Measurements from ENCODE around the gene DEXI.
"Not testable (repeated sequence)": the region's sequence is repeated elsewhere in the genome, so short reads cannot be mapped to it uniquely, and the experiment has no call there.

Gene DEXI

DNA sequence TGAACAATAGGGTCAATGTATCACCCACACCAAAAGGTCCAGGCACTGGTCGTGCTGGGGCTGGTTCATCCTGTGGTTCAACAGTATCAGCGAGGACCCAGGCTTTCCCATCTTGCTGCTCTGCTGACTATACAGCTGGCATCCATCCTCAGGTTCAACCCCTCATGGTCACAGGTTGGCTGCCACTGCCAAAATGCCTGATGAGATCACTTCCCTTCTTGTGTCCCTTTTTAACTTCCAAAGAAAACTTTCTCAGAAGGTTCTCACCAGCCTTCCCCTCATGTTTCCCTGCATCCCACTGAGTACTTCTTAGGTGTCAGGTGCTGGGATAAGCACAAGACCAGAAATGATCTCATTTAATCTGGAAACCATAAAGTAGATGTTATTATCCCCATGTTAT lies 27.8 kb upstream of the DEXI start:
- TF ChIP-seq, protein P1, sequence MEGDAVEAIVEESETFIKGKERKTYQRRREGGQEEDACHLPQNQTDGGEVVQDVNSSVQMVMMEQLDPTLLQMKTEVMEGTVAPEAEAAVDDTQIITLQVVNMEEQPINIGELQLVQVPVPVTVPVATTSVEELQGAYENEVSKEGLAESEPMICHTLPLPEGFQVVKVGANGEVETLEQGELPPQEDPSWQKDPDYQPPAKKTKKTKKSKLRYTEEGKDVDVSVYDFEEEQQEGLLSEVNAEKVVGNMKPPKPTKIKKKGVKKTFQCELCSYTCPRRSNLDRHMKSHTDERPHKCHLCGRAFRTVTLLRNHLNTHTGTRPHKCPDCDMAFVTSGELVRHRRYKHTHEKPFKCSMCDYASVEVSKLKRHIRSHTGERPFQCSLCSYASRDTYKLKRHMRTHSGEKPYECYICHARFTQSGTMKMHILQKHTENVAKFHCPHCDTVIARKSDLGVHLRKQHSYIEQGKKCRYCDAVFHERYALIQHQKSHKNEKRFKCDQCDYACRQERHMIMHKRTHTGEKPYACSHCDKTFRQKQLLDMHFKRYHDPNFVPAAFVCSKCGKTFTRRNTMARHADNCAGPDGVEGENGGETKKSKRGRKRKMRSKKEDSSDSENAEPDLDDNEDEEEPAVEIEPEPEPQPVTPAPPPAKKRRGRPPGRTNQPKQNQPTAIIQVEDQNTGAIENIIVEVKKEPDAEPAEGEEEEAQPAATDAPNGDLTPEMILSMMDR (IDR thresholded peaks at IDR 0.05; ENCODE audit: extremely low read depth, insufficient read depth, missing control alignments) = no peak
- DNase-seq (ENCODE audit: low spot score) = no peak
- in situ Hi-C loops (cut with MboI; ENCODE audit: low pct_unique_long_range_greater_than_20kb, low sequenced_read_pairs, unreplicated experiment) = loop anchor here (25.0 kb wide), 2 partner anchors 542 to 742 kb away; no protein-coding TSS in a partner anchor

DNA sequence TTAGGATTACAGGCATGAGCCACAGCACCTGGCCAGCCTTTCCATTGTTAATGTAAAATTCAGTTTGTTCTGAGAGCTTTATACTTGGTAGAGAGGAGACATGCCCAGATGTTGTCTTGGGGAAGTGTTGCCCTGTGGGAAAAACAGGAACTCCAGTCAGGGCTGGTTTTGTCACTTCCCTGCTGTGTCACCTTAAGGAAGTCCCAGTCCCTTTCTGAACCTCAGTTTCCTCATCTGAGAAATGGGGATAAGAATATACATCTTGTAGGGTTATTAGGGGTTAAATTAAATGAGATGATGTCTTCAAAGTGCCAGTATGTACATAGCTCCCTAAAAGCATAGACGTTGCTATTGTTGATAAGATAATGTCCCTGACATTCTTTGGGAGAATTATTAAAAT lies 27.3 kb upstream of the DEXI start:
- no peak for DNase-seq (ENCODE audit: low spot score)
- in situ Hi-C loops (cut with MboI; ENCODE audit: low pct_unique_long_range_greater_than_20kb, low sequenced_read_pairs, unreplicated experiment) = loop anchor here (10.0 to 25.0 kb wide), 4 partner anchors 285 to 743 kb away; partner anchors contain the start of gene SOCS1
- TF ChIP-seq, protein P1 (IDR thresholded peaks at IDR 0.05; ENCODE audit: extremely low read depth, insufficient read depth, missing control alignments) = no peak

DNA sequence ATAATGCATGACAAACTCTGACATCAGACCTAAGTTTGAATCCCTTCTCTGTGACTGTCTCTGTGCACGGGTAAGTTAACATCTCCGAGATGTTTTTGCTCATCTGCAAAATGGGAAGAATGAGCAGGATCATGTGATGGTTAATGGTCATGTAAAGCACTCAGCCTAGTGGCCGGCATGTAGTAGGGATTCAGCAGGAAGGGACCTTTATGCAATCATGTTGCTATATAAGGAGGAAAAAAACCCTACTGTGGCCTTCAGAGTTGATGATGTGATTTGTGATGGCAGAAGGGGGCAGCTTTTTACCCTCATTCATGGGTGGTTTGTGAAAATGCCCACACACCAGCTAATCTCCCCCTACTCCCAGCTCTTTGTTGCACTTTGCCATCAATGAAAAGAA lies 26.2 kb upstream of the DEXI start:
- in situ Hi-C loops (cut with MboI; ENCODE audit: low pct_unique_long_range_greater_than_20kb, low sequenced_read_pairs, unreplicated experiment) = loop anchor here (10.0 to 25.0 kb wide), 4 partner anchors 286 to 744 kb away; partner anchors contain the start of gene SOCS1
- no peak for DNase-seq (ENCODE audit: low spot score)
- TF ChIP-seq, protein P1 (IDR thresholded peaks at IDR 0.05; ENCODE audit: extremely low read depth, insufficient read depth, missing control alignments) = no peak

DNA sequence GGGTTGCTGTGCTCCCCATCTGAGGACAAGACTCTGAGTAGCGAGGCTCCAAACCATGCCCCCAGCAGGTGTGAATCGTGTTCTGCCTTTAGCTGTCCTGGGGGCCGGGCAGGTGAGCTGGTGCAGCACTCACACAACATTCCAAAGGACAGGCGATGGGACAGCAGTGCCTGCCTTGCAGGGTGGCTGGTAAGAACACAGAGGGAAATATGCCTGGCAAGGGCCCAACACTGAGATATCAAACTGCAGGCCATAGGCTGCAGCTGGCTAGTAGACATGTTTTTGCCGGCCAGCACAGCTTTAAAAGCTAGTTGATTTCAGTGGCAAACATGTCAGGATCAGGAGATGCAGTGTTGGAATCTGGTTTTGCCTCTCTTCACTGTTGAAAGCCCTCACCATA lies 25.7 kb upstream of the DEXI start:
- in situ Hi-C loops (cut with MboI; ENCODE audit: low pct_unique_long_range_greater_than_20kb, low sequenced_read_pairs, unreplicated experiment) = loop anchor here (10.0 to 25.0 kb wide), 4 partner anchors 287 to 744 kb away; partner anchors contain the start of gene SOCS1
- no peak for DNase-seq (ENCODE audit: low spot score)
- TF ChIP-seq, protein P1 (IDR thresholded peaks at IDR 0.05; ENCODE audit: extremely low read depth, insufficient read depth, missing control alignments) = no peak

DNA sequence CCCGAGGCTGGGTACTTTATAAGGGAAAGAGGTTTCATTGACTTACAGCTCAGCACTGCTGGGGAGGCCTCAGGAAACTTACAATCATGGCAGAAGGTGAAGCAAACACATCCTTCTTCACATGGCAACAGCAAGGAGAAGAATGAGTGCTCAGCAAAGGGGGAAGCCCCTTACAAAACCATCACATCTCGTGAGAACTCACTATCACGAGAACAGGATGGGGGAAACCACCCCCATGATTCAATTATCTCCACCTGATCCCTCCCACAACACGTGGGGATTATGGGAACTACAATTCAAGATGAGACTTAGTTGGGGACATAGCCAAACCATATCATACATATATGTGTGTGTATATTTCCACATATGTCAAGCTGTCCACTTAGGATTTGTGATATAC lies 24.3 kb upstream of the DEXI start:
- in situ Hi-C loops (cut with MboI; ENCODE audit: low pct_unique_long_range_greater_than_20kb, low sequenced_read_pairs, unreplicated experiment) = loop anchor here (10.0 to 25.0 kb wide), 4 partner anchors 288 to 746 kb away; partner anchors contain the start of gene SOCS1
- not testable (repeated sequence) for DNase-seq (ENCODE audit: low spot score)

DNA sequence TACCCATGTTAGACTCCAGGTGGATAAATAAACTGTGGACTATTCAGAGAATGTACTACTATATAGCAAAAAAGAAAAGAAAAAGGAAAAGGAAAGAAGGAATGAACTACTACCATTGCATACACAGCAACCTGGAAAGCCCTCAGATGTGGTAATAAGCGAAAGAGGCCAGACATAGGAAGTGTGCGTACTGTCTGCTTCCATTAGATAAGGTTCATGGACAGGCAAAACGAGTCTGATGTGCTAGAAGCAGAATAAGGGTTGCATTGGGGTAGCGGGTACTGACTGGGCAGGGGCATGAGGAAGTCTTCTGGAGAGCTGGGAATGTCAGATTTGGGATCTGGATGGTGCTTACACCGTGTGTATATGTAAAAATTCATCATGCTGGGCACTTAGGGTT lies 23.9 kb upstream of the DEXI start:
- in situ Hi-C loops (cut with MboI; ENCODE audit: low pct_unique_long_range_greater_than_20kb, low sequenced_read_pairs, unreplicated experiment) = loop anchor here (10.0 to 25.0 kb wide), 4 partner anchors 289 to 746 kb away; partner anchors contain the start of gene SOCS1
- TF ChIP-seq, protein P1 (IDR thresholded peaks at IDR 0.05; ENCODE audit: extremely low read depth, insufficient read depth, missing control alignments) = no peak
- DNase-seq (ENCODE audit: low spot score) = no peak

DNA sequence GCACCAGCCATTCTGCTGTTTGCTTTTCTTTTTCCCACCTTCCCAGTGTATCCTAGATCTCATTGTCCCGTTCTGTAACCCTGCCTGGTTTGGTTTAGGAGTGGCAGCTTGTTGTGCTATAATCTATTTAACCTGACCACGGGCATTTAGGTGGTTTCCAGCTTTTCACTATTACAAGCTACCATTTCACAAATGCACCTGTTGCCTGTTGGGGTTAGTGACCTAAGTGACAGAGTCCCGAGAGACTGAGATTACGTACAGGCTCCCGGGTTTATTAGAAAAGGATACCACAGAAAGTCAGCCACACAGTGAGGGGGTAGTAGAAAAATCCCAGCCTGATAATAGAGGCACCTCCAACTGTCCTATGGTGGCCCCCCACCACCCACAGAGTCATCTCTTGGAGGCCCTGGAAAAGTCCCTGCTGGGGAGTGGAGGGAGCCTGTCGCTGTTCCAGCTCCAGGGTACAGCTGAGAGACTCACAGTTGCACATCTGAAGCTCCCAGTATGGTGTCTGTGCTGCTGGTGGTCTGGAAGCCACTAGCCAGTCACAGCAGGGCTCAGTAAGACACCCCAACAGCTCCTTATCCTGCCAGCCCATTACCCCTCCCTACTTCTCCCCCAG lies 23.3 kb upstream of the DEXI start:
- TF ChIP-seq, protein P1 (IDR thresholded peaks at IDR 0.05; ENCODE audit: extremely low read depth, insufficient read depth, missing control alignments) = no peak
- peak; percentile 64 for DNase-seq (ENCODE audit: low spot score)
- in situ Hi-C loops (cut with MboI; ENCODE audit: low pct_unique_long_range_greater_than_20kb, low sequenced_read_pairs, unreplicated experiment) = loop anchor here (10.0 to 25.0 kb wide), 4 partner anchors 289 to 747 kb away; partner anchors contain the start of gene SOCS1

All from GM13977 (cell line).